Erythroblast (primary cell): ENCODE results near the gene LCT.

Experiments used
- GATA1 ChIP-seq: IDR thresholded peaks from 2 replicates; pipeline ENCODE4 v1.6.1; 2011; ENCODE audit warnings: low read depth, mild to moderate bottlenecking, control low read depth, low read length, moderate library complexity
- POLR2A ChIP-seq: IDR thresholded peaks from 2 replicates; pipeline ENCODE4 v1.6.1; 2011; ENCODE audit warnings: mild to moderate bottlenecking, low read length

DNA sequence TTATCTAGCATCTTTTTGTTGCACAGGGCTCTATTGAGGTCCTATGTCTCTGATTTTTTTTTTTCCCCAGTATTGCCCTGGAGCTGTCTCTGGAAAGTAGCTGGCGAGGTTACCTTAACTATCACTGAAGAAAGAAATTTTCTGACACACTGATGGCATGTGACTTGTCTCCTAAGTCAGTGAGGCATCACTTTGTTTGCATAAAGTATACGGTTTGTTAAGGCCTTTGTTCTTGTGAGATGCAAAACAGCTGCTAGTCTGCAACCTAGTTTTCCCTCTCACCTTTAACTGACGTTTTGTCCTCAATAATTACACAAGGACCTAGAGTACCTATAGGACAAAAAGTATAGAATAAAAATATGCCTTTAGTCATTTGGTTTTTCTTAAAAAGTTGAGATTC lies 53.5 kb downstream of the LCT start:
- TF ChIP-seq POLR2A (no peak), GATA1 (no peak)
